IMR-90 (cell line): ENCODE measurements around the gene CLRN1. TPM values are rescaled to one million over a fixed set of nuclear protein-coding genes. Genes with fewer than 3 reads are reported as not detected.

ENCODE experiments used
- ATAC-seq: fragments of 200-7000 bp; cut with Tn5 transposase; 2 replicates; pipeline ENCODE4 v1.9.1; 2020; ENCODE audit warnings: low read depth, mild to moderate bottlenecking, moderate library complexity
- BruUV-seq: library from RNA; stranded (reverse); fragments of 400-500 nt; replicated peaks from 2 replicates; lab custom pipeline; 2021; lab: Mats Ljungman, UMichigan
- CTCF ChIA-PET: fragments of 300-600 bp; formaldehyde crosslinking; extraction: SDS; loops from one replicate; lab custom pipeline; 2021; ENCODE audit warnings: antibody characterized with exemption; lab: Yijun Ruan, JAX
- POLR2A ChIA-PET: fragments of 300-600 bp; sonication (Branson Sonifier 250); formaldehyde crosslinking; loops from one replicate; lab custom pipeline; 2022; ENCODE audit warnings: antibody characterized with exemption; ENCODE audit not compliant: unreplicated experiment; lab: Charles Lee
- DNase-seq: peaks from one replicate; pipeline ENCODE4 v3.0.0; 2013
- H2AFZ ChIP-seq: replicated peaks from 2 replicates; pipeline ENCODE3; 2013; ENCODE audit warnings: low read length, mild to moderate bottlenecking; ENCODE audit not compliant: poor library complexity
- H2AK5ac ChIP-seq: 2 replicates; pipeline ENCODE4 v1.6.1; 2013; ENCODE audit warnings: low read depth, low read length, inconsistent platforms
- H2AK9ac ChIP-seq: replicated peaks from 2 replicates; pipeline ENCODE3; 2013; ENCODE audit warnings: mild to moderate bottlenecking, low read depth, low read length, moderate library complexity; ENCODE audit not compliant: poor library complexity
- H2BK120ac ChIP-seq: 2 replicates; pipeline ENCODE4 v1.6.1; 2013; ENCODE audit warnings: low read depth, low read length, inconsistent platforms
- H2BK15ac ChIP-seq: 3 replicates; pipeline ENCODE4 v1.6.1; 2013; ENCODE audit warnings: low read depth, low read length, inconsistent platforms
- H2BK20ac ChIP-seq: 2 replicates; pipeline ENCODE4 v1.6.1; 2013; ENCODE audit warnings: low read depth, mild to moderate bottlenecking, inconsistent platforms, low read length, moderate library complexity
- H2BK5ac ChIP-seq: 2 replicates; pipeline ENCODE4 v1.6.1; 2013; ENCODE audit warnings: mild to moderate bottlenecking, low read depth, low read length, inconsistent platforms; ENCODE audit not compliant: poor library complexity, severe bottlenecking
- H3K14ac ChIP-seq: replicated peaks from 2 replicates; pipeline ENCODE4 v1.6.1; 2013; ENCODE audit warnings: low read depth, low read length, inconsistent platforms
- H3K18ac ChIP-seq: 2 replicates; pipeline ENCODE4 v1.6.1; 2013; ENCODE audit warnings: low read depth, low read length, control low read depth
- H3K23ac ChIP-seq: 2 replicates; pipeline ENCODE4 v1.6.1; 2013; ENCODE audit warnings: low read depth, low read length, inconsistent platforms
- H3K27ac ChIP-seq: 2 replicates; pipeline ENCODE4 v1.5.1; 2013; ENCODE audit warnings: mild to moderate bottlenecking, control low read depth, low read length; ENCODE audit not compliant: insufficient read depth
- H3K27me3 ChIP-seq: 2 replicates; pipeline ENCODE4 v1.6.1; 2013; ENCODE audit warnings: low read length; ENCODE audit not compliant: control insufficient read depth, insufficient read depth
- H3K36me3 ChIP-seq: 2 replicates; pipeline ENCODE4 v1.6.1; 2013; ENCODE audit warnings: low read length, mixed read lengths; ENCODE audit not compliant: control insufficient read depth, insufficient read depth
- H3K4ac ChIP-seq: 2 replicates; pipeline ENCODE4 v1.6.1; 2013; ENCODE audit warnings: low read depth, low read length, inconsistent platforms
- H3K4me1 ChIP-seq: 2 replicates; pipeline ENCODE4 v1.6.1; 2013; ENCODE audit warnings: low read length, mixed read lengths; ENCODE audit not compliant: control insufficient read depth, insufficient read depth
- H3K4me2 ChIP-seq: 2 replicates; pipeline ENCODE4 v1.6.1; 2013; ENCODE audit warnings: low read depth, mild to moderate bottlenecking, control low read depth, low read length, moderate library complexity
- H3K4me3 ChIP-seq: 2 replicates; pipeline ENCODE4 v1.5.1; 2013; ENCODE audit warnings: low read depth, mild to moderate bottlenecking, control low read depth, low read length, moderate library complexity; ENCODE audit not compliant: insufficient read depth
- H3K56ac ChIP-seq: 2 replicates; pipeline ENCODE4 v1.6.1; 2013; ENCODE audit warnings: low read length, inconsistent platforms; ENCODE audit not compliant: insufficient read depth; ENCODE audit errors: extremely low read depth
- H3K79me1 ChIP-seq, 2 experiments: 2 replicates each; pipeline ENCODE4 v1.6.1; 2013; ENCODE audit warnings: low read length in 2 of 2, inconsistent platforms in 1 of 2, low read depth in 1 of 2
- H3K9ac ChIP-seq: 2 replicates; pipeline ENCODE4 v1.6.1; 2013; ENCODE audit warnings: low read depth, low read length, control low read depth
- H3K9me1 ChIP-seq: 2 replicates; pipeline ENCODE4 v1.6.1; 2013; ENCODE audit warnings: low read length, inconsistent platforms; ENCODE audit not compliant: insufficient read depth
- H3K9me3 ChIP-seq: 2 replicates; pipeline ENCODE4 v1.6.1; 2013; ENCODE audit warnings: low read length; ENCODE audit not compliant: control insufficient read depth, insufficient read depth
- H4K20me1 ChIP-seq: 2 replicates; pipeline ENCODE4 v1.6.1; 2013; ENCODE audit warnings: low read length, inconsistent platforms; ENCODE audit not compliant: insufficient read depth
- H4K5ac ChIP-seq: 2 replicates; pipeline ENCODE4 v1.6.1; 2013; ENCODE audit warnings: mild to moderate bottlenecking, low read depth, low read length, control low read depth
- H4K8ac ChIP-seq, 2 experiments: 2 replicates each; pipeline ENCODE4 v1.6.1; 2013; ENCODE audit warnings: low read depth in 2 of 2, low read length in 2 of 2, control low read depth in 1 of 2, inconsistent platforms in 1 of 2
- H4K91ac ChIP-seq: 2 replicates; pipeline ENCODE4 v1.6.1; 2013; ENCODE audit warnings: low read depth, low read length, inconsistent platforms; ENCODE audit not compliant: insufficient read depth
- MAFK ChIP-seq: IDR thresholded peaks from 2 replicates; pipeline ENCODE4 v1.6.1; 2012; ENCODE audit warnings: low read depth, low read length, improper control_type of control experiment
- RAD21 ChIP-seq: IDR thresholded peaks from 2 replicates; pipeline ENCODE4 v1.6.1; 2012; ENCODE audit warnings: low read length, improper control_type of control experiment
- SMC3 ChIP-seq: fragments of 150-350 bp; IDR thresholded peaks from 2 replicates; pipeline ENCODE4 v1.6.1; 2016; ENCODE audit warnings: low read depth, mild to moderate bottlenecking, antibody characterized with exemption, low read length, moderate library complexity
- WGBS, 2 experiments: methylation state at CpG; one replicate each; pipeline versions ENCODE4 v1.1.5 to v1.1.7; 2013; ENCODE audit warnings: missing lambda C conversion rate in 2 of 2; ENCODE audit not compliant: insufficient read length in 1 of 2; ENCODE audit errors: extremely low coverage in 2 of 2; 5-methylcytosine and 5-hydroxymethylcytosine counted together
- dilution Hi-C: fragments of 300-500 bp; cut with HindIII; formaldehyde crosslinking; loops from one replicate; pipeline ENCODE4 v1.14.3; 2018; ENCODE audit warnings: low sequenced_read_pairs; ENCODE audit not compliant: unreplicated experiment
- in situ Hi-C: fragments of 300-500 bp; cut with MboI; formaldehyde crosslinking; loops from 3 replicates; pipeline ENCODE4 v1.14.3; 2019; ENCODE audit warnings: low sequenced_read_pairs, inconsistent platforms, mixed read lengths
- intact Hi-C: fragments of 100-400 bp; cut with micrococcal nuclease; formaldehyde crosslinking; loops from 2 replicates; pipeline ENCODE4 v1.10.0; 2022
- polyA plus RNA-seq, 3 experiments: library from polyadenylated mRNA; depleted of rRNA; stranded (reverse); fragments of >200 nt; gene quantifications; 2 replicates each; pipeline ENCODE4 v1.2.3, GENCODE V29; 2012; ENCODE audit warnings: low replicate concordance in 1 of 3
- total RNA-seq: library from RNA; depleted of rRNA; stranded (reverse); fragments of >200 nt; gene quantifications from 2 replicates; pipeline ENCODE4 v1.2.3, GENCODE V29; 2012
- TF ChIP-seq, protein P1 (sequence below): conservative IDR thresholded peaks from 2 replicates; pipeline ENCODE4 v1.5.1; 2012; ENCODE audit warnings: mild to moderate bottlenecking, low read depth, low read length, improper control_type of control experiment

Gene CLRN1
- total and polyA plus RNA-seq, 2 of the 4 experiments (the other 2 are of a cell fraction) = not detected

DNA sequence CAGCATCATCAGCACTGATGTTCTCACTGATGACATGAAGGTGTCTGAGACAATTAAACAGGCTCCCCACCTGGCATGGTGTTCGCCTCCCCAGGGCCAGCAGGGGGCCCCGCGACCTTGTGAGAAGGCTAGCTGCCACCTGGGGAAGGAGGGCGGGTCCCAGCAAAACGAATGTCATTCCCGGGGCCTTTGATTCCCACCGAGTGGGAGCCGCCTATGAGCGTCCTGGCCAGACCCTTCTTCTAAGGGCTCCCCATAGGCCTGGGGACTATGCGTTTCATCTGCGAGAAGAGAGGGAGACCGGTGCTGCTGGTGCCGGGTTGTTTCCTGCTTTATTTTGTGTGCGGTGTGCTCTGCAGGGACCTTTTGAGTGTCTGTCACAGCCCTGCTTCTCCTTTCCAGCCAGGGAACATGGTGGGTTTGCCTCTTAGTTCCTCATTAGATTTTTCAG lies 46.8 kb downstream of the CLRN1 start:
- ATAC-seq (peak; percentile 51; the same call in 1 of the 2 replicates), DNase-seq (peak; percentile 4)
- dilution Hi-C loops (no loop called here), in situ Hi-C loops (no loop called here), intact Hi-C loops (loop anchor here (1.0 kb wide), 2 partner anchors 161 to 221 kb away; no protein-coding TSS in a partner anchor)
- Histone ChIP-seq H3K79me1 (no peaks in the 10 kb centered on the region), H3K4ac (no peak overlapping the region), H3K9me1 (no peaks in the 10 kb centered on the region), H3K14ac (no peak overlapping the region), H2AK9ac (no peak overlapping the region), H3K56ac (no peak overlapping the region), H3K36me3 (no peaks in the 10 kb centered on the region), H3K9me3 (no peaks in the 10 kb centered on the region), H2AFZ (peak overlapping the region; percentile 21), H3K18ac (no peak overlapping the region), H3K4me1 (no peaks in the 10 kb centered on the region), H2BK20ac (no peak overlapping the region), H4K5ac (no peak overlapping the region), H2BK120ac (no peak overlapping the region), H3K4me2 (no peak overlapping the region; the same call in 1 of the 2 replicates), H3K27ac (no peak overlapping the region), H2BK15ac (no peak overlapping the region), H3K23ac (no peak overlapping the region), H2AK5ac (no peak overlapping the region), H4K91ac (no peak overlapping the region), H3K27me3 (peaks cover 29% of the 10 kb centered on the region), H3K9ac (no peak overlapping the region), H4K8ac (no peak overlapping the region), H4K20me1 (no peaks in the 10 kb centered on the region; the same call in 1 of the 2 replicates), H2BK5ac (no peak overlapping the region), H3K4me3 (no peak overlapping the region)
- POLR2A ChIA-PET = no interaction called here
- TF ChIP-seq SMC3 (peak; percentile 60), RAD21 (peak; percentile 63), MAFK (no peak)
- TF ChIP-seq, protein P1, sequence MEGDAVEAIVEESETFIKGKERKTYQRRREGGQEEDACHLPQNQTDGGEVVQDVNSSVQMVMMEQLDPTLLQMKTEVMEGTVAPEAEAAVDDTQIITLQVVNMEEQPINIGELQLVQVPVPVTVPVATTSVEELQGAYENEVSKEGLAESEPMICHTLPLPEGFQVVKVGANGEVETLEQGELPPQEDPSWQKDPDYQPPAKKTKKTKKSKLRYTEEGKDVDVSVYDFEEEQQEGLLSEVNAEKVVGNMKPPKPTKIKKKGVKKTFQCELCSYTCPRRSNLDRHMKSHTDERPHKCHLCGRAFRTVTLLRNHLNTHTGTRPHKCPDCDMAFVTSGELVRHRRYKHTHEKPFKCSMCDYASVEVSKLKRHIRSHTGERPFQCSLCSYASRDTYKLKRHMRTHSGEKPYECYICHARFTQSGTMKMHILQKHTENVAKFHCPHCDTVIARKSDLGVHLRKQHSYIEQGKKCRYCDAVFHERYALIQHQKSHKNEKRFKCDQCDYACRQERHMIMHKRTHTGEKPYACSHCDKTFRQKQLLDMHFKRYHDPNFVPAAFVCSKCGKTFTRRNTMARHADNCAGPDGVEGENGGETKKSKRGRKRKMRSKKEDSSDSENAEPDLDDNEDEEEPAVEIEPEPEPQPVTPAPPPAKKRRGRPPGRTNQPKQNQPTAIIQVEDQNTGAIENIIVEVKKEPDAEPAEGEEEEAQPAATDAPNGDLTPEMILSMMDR = peak; percentile 46
- CTCF ChIA-PET = no interaction called here
- BruUV-seq = no TSS peak
- WGBS, 2 experiments = 17% methylated on average over 2 of the region's 14 CpGs; no CpG with 5 or more reads in 1 of the 2 experiments
